ENCODE measurements around the gene CELSR1.

DNA sequence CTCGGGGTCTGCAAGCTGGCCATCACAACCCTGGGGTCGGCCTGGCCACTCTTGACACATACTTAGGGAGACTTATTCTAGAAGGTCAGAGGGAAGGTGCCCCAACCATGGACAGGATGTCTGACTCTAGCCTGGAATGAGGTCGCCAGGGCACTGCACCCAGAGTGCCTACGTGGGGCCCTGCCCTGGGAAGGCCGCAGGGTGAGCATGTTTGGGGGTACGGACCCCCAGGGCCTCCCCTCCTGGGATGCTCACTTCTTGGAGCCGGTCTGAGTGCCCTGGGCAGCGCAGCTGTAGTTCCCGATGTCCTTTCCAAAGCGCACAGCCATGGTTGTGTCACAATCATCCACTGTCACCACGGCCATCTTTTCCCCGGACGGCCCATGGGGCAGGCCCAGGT is 126.1 kb downstream of the CELSR1 start:
- TF ChIP-seq POLR2A (IDR thresholded peaks at IDR 0.05) (no peak), CTCF (IDR thresholded peaks at IDR 0.05) (no peak), POLR2AphosphoS5 (IDR thresholded peaks at IDR 0.05; ENCODE audit: insufficient read depth in 1 of 2, low read depth in 1 of 2) (no peak)

Measured in vagina (tissue), 2 donors.